NB4 (cell line): Measurements from ENCODE around the gene TTYH3.

Source experiments
- MYC ChIP-seq: IDR thresholded peaks from 2 replicates; pipeline ENCODE4 v1.6.1; 2011; ENCODE audit warnings: low read depth, low read length
- POLR2A ChIP-seq: IDR thresholded peaks from 2 replicates; pipeline ENCODE4 v1.6.1; 2011; ENCODE audit warnings: mild to moderate bottlenecking; ENCODE audit not compliant: insufficient read length; ENCODE audit errors: extremely low read depth
- TF ChIP-seq, protein P1 (sequence below): IDR thresholded peaks from one replicate; pipeline ENCODE4 v1.5.1; 2012; ENCODE audit warnings: low read depth, low read length
- TF ChIP-seq, protein P2 (sequence below): IDR thresholded peaks from 2 replicates; pipeline ENCODE4 v1.6.1; 2011; ENCODE audit warnings: low read depth, low read length

DNA sequence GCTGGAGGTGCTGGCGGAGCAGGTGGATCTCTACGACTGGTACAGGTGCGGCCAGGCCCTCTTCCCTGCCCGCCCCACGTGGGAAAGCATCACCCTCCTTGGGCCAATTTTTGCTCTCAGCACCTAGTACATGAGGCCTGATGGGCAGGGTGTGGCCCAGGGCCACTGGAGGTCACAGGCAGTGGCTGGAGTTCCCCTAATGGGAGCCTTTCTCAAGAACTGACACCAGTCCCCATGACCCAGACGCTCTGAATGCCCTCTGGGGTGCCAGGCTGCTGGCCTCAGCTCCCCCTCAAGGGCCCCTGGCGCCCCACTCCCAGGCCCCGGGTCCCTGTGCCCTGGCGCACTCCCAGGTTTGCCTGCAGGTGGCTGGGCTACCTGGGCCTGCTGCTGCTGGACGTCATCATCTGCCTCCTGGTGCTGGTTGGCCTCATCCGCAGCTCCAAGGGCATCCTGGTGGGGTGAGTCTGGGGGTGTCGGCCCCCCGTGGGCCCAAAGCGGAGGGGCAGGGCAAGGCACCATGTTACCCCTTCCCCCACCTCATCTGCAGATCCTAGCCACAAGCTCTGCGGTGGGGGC, 15.9 kb downstream of the TTYH3 start:
- TF ChIP-seq, protein P1, sequence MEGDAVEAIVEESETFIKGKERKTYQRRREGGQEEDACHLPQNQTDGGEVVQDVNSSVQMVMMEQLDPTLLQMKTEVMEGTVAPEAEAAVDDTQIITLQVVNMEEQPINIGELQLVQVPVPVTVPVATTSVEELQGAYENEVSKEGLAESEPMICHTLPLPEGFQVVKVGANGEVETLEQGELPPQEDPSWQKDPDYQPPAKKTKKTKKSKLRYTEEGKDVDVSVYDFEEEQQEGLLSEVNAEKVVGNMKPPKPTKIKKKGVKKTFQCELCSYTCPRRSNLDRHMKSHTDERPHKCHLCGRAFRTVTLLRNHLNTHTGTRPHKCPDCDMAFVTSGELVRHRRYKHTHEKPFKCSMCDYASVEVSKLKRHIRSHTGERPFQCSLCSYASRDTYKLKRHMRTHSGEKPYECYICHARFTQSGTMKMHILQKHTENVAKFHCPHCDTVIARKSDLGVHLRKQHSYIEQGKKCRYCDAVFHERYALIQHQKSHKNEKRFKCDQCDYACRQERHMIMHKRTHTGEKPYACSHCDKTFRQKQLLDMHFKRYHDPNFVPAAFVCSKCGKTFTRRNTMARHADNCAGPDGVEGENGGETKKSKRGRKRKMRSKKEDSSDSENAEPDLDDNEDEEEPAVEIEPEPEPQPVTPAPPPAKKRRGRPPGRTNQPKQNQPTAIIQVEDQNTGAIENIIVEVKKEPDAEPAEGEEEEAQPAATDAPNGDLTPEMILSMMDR = no peak
- TF ChIP-seq, protein P2, sequence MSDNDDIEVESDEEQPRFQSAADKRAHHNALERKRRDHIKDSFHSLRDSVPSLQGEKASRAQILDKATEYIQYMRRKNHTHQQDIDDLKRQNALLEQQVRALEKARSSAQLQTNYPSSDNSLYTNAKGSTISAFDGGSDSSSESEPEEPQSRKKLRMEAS = no peak
- TF ChIP-seq POLR2A (no peak), MYC (no peak)
